HG02763 (cell line): ENCODE measurements around the gene SEMA6D.

Source experiments
- ATAC-seq: cut with Tn5 transposase; IDR thresholded peaks from one replicate; pipeline ENCODE4 v1.9.1; 2021; ENCODE audit warnings: mild to moderate bottlenecking, moderate library complexity; ENCODE audit not compliant: unreplicated experiment

Gene SEMA6D

DNA sequence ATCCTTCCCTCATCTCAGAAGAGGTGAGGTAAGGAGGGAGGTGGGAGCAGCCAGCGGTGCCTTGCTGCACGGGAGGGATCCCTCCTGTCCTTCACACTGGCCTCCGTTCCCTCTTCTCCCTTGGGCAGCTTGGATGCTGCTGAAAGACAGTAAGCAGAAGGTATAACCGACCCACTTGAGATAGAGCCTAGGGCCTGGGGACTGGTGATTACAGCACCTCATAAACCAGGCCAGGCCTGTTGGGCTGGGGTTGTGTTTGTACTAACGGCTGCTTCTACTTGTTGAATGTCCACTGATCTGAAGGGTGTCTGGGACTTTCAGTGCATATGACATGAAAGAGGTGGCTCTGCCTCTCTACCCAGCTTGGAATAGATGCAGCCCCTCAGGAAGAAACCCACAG is 25.0 kb downstream of the SEMA6D start:
- ATAC-seq = no peak

DNA sequence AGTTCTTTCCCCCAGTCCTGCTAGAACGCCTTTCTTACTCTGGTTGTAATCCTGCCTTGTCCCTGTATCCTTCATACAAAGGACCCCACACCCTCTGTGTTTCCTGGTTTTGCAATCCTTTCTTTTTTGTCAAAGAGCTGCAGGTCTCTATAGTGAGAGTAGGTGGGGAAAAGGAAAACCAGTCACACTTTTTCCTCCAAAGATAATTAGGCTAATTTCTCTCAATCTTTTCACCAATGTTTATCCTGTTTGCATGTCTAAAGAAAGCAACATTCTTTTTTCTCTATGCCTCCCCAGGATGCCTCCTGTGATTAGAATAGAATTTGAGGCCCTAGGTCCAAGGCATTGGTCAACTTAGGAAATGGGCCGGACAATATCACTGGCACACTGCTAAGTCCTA is 25.4 kb downstream of the SEMA6D start:
- ATAC-seq = no peak

DNA sequence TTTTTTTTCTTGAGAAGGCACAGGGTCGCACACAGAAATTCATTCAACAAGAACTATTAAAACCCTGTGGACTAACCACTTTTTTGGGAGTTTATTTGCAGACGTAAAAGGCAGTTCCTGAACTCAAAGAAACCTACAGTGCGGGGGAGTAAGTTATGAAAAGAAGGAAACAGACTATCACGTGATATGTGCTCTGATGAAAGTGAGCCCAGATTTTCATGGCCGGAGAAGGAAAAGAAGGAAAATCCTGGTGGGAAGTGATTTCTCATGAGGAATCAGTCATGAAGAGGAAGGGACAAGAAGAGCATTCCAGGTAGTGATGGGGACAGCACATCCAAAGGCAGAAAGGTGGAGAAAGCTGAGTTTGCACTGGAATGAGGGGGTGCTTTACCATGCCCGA is 26.1 kb downstream of the SEMA6D start:
- ATAC-seq = no peak

DNA sequence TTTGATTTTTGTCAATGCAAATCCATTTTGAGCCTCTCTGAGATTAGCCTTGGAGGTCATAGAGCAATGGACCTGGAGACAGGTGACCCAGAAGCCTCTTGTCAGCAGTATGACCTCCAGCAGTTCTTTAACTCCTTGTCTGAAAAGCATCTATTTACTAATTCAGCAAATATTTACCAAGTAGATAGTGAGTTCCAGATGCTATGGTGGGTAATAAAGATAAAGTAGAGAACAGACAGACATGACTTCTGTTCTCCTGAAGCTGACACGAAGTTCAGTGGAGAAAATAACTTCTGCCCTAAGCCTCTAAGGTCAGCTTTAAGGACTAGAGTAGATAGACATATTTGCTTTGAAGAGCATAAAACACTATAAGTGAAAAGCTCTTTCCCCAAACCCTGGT is 26.6 kb downstream of the SEMA6D start:
- no peak for ATAC-seq

DNA sequence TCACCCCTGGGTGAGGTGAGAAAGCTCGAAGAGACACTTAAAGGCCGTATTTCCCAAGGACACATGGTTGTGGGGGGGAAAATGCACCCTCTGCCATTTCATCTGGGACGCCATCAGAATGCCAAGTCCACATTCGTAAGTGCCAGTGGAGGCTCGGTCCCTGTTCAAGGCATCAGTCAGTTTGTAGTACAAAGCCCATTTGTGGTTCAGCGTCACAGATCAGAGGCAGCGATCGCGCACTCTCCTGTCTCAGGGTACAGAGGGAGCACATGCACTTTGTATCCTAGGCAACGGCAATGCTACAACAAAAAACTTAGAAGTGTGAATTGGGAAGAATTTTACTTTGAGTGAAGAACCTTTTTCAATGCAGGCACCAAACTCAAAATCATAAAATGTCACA is 27.2 kb downstream of the SEMA6D start:
- ATAC-seq = no peak

DNA sequence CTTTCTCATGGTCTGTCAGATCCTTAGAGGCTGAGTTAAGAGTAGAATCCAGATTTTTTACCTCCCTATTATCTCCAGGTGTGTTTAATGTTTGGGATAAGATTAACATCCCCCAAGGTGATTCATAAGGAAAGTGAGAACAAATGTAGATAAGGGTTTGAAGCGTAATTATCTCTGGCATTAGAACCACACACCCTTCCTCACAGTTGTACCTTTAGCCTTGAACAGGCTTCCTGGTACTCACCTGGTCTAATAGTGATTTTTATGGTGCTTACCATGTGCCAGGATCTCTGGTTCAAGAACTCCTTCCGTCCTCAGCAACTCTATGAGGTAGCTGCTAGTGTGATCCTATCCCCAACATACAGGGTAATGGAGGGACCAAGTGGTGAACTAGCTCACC is 27.7 kb downstream of the SEMA6D start:
- ATAC-seq = no peak

DNA sequence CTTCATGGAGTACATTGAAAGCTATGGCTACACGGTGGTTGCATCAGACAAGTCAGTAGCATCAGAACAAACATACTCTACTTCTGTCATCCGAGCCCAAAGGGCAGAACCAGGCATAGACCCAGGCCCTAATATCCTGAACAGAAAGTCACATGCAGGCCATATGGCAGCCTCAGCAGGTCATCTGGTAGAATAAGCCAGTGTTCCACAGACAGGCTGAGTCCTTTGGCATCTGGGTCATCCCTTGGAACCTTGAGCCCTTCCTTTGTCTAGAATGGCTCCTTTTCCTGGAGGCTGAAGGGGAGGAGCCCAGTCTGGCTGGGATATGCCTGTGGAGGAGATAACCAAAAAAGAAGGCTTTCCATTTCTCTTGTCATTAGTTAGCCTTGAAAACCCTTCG is 29.2 kb downstream of the SEMA6D start:
- no peak for ATAC-seq

DNA sequence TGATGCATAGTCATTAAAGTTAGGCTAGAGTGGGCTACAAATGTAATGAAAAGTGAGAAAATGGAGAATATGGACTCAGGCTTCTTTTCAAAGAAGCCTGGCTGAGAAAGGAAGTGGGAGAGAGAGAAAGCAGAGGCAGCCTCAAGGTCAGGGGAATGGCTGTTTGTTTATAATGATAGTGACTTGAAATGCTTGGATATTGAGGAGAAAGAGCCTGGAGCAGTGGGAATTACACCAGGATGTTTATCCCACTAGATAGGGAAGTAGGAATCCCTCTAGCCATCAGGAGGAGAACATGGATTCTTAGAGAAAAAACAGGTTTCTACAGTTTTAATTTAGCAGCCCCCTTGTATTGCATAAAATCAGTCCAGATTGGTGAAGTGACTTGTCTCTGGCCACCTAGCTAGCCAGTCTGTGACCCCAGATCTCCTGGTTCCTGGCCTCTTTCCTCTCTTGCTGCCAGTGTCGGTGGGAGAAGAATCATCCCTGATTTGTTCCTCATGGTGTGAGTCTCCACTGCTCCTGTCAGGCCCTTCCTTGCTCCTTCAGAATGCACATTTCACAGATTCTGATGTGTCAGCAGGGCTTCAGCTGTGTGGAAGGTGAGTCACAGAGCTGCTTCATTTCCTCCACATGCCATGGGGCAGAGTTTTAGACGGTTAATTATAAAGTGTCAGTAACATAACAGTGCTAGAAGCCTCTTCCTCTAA is 32.9 kb downstream of the SEMA6D start:
- no peak for ATAC-seq

DNA sequence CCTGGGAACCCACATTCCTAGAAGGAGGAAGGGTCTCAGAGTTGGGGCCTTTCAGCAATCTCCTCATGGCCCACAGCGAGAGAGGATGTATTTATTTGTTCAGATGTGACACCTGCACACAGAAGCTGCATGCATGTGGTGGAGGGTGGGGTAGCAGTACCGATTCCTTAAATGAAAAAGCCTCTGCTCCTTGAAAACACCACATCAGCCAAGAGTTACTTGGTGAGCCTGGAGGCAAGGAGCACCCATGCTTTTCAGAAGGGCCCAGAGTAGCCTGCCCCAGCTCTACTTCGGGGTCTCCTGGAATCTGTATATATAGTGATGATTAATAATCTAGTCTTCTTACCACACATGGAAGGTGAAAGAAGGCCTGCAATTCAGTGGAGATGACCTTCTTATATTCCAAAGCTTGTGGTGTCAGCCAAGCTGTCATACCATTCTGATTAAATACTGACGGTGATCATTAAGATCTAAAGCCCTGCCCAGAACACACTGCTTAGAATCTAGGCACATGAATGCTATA is 33.5 kb downstream of the SEMA6D start:
- ATAC-seq = no peak

DNA sequence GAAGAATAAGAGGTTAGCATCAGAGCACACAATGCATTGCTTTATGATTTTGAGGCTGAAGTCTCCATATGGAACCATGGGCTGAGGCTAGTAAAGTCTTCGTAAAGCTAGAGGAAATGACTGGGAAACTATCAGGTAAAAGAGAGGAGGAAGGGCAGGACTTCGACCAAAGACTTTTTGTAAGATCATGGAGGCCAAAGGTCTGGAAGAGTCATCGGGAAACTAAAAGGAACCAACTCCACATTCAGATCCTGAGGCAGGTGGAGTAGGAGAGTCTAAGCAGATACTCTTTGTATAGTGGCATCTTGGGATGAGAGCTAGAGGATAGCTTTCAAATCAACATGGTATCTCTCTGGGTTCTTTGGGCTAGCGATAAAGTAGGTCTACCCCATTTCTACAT is 36.3 kb downstream of the SEMA6D start:
- ATAC-seq = no peak

DNA sequence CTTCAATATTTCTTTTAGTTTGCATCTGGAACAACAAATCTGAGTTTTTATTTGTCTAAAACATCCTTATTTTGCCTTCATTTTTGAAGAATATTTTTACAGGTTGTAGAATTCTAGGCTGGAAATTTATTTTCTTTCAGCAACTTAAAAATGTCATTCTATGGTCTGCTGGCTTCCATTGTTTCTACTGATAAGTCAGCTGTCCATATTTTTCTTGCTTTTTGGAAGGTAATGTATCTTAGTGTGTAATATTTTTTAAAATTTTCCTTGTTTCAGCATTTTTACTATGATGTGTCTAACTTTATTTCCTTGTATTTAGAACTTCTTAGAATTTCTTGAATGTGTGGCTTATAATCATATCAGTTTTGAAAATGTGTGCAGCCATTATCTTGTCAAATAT is 37.0 kb downstream of the SEMA6D start:
- no peak for ATAC-seq

DNA sequence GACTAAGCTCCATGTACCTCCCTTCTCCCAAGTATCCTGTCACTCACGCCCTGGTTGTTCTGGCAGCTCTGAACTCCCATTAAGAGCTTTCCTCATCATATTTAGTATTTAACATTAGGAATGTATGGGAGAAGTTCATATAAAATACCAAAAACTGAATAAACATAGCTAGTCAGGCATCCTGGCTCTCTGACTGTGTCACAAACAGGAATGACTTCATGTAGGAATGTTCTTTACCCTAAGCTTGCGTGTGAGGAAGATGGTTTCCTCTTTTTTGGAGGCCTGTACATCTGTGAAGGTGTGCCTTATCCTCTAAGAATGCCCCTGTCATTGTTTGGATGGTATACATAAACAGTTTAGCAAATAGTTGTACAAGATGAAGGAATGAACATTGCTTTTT is 38.6 kb downstream of the SEMA6D start:
- no peak for ATAC-seq

DNA sequence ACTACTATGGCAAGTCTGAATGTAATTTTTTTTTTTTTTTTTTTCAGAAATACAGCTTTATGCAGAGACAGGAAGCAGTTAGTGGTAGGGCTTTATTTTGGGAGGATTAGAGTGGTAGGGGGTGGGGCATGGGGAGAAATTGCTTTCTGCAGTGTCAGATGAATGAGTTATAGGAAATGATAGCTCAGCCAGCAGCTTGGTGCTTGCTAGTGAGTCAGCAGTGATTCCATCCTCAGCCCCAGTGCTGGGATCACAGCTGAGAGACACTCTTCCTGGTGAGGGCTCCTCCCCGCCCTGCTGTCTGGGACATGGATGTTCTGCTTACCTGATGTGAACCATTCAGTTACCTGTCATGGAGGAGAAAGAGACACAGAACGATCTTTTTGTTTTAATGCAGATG is 39.6 kb downstream of the SEMA6D start:
- no peak for ATAC-seq

DNA sequence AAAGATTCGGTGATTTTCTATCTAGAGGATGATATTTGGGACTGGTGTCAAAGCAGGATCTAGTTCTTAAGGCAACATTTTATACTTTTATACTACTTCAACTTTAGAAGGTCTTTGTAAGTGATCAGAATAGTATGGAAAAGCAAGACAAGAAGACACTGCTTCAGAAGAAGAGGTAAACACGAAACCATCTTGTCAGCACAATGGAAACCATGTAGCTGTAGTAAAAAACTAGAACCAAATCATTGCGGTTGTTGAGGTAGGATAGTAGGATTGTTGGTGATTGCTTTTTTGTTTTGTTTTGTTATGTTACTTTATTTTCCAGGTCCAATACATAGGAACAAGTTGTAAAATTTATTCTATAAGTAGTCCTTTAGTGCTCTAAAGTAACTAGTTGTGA is 40.0 kb downstream of the SEMA6D start:
- no peak for ATAC-seq

DNA sequence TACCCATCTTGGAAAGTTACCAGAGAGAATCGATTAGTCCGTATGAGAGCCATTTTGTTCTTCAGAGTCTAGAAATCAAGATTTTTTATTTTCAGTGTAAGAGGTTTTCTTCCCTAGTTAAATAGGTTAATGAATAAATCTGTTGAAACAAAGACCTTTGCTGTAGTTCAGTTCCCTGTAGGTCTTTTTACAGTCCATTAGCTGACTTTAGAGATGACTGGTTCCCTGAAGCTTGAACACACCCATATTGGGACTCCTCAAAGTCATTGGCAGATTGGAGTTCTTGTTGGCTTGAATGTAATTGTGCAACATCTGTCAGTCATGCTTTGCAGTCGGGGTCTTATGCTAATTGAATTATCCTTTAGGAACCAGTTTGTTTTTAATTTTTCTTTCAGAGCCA is 45.3 kb downstream of the SEMA6D start:
- ATAC-seq = no peak

DNA sequence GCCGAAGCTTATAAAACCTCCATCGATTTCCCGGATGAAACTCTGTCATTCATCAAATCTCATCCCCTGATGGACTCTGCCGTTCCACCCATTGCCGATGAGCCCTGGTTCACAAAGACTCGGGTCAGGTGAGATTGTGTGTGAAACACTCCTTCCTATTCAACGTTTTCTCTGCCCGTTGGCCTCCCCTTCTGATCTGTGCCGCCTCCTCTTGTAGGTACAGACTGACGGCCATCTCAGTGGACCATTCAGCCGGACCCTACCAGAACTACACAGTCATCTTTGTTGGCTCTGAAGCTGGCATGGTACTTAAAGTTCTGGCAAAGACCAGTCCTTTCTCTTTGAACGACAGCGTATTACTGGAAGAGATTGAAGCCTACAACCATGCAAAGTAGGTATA is 47.4 kb downstream of the SEMA6D start:
- no peak for ATAC-seq

DNA sequence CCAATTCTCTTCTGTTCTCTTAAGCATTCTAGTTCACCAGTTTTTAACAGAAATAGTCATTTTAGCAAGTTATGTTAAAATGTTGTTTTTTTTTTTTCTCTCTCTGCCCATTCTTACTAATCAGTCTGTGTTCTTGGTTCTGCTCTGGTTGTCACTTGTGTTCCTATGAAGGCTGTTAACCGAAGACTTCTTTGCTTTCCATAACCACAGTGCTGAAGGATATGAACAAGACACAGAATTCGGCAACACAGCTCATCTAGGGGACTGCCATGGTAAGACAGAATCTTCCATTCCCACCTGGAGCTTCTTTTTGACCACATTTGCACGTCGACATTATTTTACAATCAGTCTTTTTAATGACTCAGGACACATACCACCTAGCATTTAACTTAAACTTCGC is 49.1 kb downstream of the SEMA6D start:
- ATAC-seq = no peak

DNA sequence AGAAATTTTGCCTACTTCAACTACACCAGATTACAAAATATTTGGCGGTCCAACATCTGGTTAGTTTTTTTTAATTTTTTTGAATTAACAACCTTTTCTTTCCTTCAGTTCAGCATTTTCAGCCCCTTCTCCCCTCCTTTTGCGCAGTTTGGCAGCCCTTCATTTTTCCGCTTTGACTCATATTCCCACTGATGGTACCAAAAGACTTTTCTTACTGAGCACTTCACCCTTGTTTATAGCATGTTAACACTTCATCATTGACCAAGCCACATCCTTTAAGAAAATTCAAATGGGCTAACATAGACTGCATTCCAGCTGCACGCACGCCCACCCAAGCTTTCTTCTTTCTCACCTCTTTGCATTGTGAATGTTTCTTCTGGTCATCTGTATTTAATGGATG is 49.7 kb downstream of the SEMA6D start:
- ATAC-seq = no peak

DNA sequence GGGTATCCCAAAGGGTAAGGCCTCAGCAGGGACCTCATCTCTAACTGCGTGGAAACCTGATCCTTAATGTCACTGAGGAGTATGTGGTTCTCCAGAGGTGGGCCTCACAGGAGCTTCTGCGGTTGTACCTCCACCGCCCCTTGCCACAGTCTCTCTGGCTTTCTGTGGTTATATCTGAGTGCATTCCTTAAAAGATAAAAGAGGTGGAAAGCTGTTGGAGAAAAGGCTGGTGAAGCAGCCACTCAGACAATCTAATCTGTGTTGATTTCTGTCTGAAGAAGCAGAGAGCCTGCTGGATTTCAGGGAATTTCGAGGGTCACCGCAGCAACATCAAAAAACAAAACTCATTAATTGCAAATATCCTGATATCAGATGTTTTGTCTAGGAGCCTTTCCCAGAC is 51.4 kb downstream of the SEMA6D start:
- no peak for ATAC-seq

DNA sequence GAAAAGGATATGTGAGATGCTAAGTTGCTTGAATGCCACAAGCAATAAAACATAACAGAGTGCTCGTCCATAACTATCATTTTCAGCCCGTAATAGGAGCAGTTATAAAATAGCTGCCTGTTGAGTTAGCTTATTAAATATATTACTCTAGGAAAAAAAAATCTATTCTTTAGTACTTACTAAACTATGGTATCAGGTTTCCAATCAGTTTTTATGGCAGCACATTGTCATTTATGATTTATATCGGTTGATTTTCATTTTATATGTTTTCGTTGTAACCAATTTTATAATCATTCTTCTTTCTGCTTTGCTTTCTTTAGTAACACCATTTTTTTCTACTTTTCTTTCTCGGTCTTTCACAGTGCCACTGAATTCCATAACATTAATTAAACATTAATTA is 51.9 kb downstream of the SEMA6D start:
- ATAC-seq = no peak

DNA sequence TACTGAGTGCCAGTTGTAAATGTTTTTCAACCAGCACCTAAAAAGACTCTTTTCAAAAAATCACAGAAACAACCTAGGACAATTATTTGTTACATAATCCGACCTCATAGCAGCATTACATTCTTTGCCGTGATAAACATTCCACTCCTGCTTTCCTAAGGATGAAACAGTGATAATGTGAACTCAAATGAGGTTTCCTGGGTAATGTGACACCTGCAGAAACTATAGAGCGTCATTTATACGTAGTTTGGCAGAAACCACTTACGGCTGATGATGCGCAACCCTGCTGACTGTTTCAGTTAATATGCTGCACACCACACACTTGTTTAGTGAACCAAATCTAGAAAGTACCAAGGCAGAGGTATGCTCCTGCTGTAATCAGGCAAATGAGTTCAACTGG is 55.8 kb downstream of the SEMA6D start:
- no peak for ATAC-seq

DNA sequence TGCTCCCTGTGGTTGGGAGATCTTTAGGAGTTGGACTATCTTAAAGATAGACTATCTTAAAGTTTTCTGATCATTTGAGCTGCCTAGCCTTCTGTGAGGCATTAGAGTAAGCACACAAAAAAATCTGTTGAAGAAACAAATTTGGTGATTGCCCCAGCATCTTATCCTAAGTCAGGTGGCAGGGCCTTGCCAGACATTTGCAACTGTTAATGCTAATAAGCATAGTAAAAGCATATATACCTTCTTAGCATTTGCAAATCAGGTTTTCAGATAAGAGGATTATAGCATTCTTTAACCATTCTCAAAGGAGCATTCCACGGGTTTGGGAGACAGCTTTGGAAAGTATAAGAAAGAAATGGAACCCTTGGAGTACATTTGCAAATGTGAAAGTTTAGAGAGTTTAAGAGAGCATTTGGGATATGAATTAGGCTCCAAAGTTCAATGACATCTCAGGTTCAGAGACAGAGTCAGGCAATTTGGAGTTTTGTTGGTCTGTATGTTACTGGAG is 61.0 kb downstream of the SEMA6D start:
- ATAC-seq = no peak

DNA sequence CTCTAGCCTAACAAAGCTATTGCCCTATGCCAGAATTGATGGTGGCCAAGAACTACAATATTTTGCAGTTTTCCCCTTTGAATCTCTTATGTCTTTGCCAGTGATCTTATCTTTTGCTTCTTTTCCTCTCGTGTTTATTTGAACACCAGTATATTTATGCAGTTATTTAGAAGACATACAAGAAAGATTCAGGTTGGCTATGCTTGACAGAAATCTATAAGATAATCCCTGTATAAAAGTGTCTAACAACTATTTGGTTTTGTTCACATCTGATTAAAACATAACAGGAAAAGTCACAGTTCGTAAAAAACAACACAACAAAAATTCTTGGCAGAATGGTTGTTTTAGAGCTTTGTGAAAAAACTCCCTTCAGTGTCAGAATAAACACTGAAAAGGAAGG is 63.7 kb downstream of the SEMA6D start:
- no peak for ATAC-seq
